Testis (tissue), 3 donors: Measurements from ENCODE around the gene CPNE1. TPM values are rescaled to one million over a fixed set of nuclear protein-coding genes. Genes with fewer than 3 reads are reported as not detected.

Experiments used
- DNase-seq: peaks from one replicate; pipeline ENCODE4 v3.0.0-alpha.2; 2019
- H3K27ac ChIP-seq, 2 donors: fragments of 200-600 bp; sonication (generic); one replicate each; pipeline ENCODE4 v1.5.1; 2019
- H3K27me3 ChIP-seq: fragments of 200-600 bp; sonication (generic); one replicate; pipeline ENCODE4 v1.5.1; 2019
- H3K36me3 ChIP-seq: fragments of 200-600 bp; sonication (generic); one replicate; pipeline ENCODE4 v1.5.1; 2017; ENCODE audit warnings: low read depth; ENCODE audit errors: missing control alignments
- H3K4me1 ChIP-seq: fragments of 200-600 bp; sonication (generic); one replicate; pipeline ENCODE4 v1.5.1; 2019
- H3K4me3 ChIP-seq, 2 donors: fragments of 200-600 bp; sonication (generic); one replicate each; pipeline ENCODE4 v1.5.1; 2017 to 2019
- H3K9me3 ChIP-seq: fragments of 200-600 bp; sonication (generic); one replicate; pipeline ENCODE4 v1.5.1; 2017
- POLR2A ChIP-seq: fragments of 450-650 bp; IDR thresholded peaks from one replicate; pipeline ENCODE4 v1.6.1; 2017; ENCODE audit warnings: antibody characterized with exemption, mild to moderate bottlenecking, moderate library complexity
- WGBS, 2 donors: methylation state at CpG; one replicate each; pipeline ENCODE4 v1.1.5; 2018; 5-methylcytosine and 5-hydroxymethylcytosine counted together
- intact Hi-C: fragments of 100-400 bp; cut with DNase I; formaldehyde crosslinking; loops from one replicate; pipeline ENCODE4 v1.15.1; 2023; ENCODE audit warnings: low total_unique reads
- polyA plus RNA-seq: library from polyadenylated mRNA; stranded (reverse); fragments of 350-450 nt; fragmentation: Illumina TruSeq; extraction: RNeasy Lipid Tissue Mini Kit (QIAGEN cat#74804); gene quantifications from one replicate; pipeline ENCODE4 v1.2.3, GENCODE V29; 2014; ENCODE audit warnings: low read depth, low replicate concordance; ENCODE audit not compliant: insufficient read depth
- total RNA-seq, 2 donors: library from RNA; depleted of rRNA; stranded (reverse); fragments of >200 nt; gene quantifications; one replicate each; pipeline ENCODE4 v1.2.3, GENCODE V29; 2016
- TF ChIP-seq, protein P1 (sequence below), 3 experiments: fragments of 450-650 bp in 2 of 3; fragments of 200-600 bp in 1 of 3; sonication (generic) in 1 of 3; IDR thresholded peaks; one replicate each; pipeline ENCODE4 v1.5.1; 2016 to 2019; ENCODE audit warnings: antibody characterized with exemption in 3 of 3, mild to moderate bottlenecking in 2 of 3, moderate library complexity in 1 of 3

The CPNE1 gene
- total and polyA plus RNA-seq, 3 donors from 2014 or later, result 60.6 to 105 (median 103) TPM

DNA sequence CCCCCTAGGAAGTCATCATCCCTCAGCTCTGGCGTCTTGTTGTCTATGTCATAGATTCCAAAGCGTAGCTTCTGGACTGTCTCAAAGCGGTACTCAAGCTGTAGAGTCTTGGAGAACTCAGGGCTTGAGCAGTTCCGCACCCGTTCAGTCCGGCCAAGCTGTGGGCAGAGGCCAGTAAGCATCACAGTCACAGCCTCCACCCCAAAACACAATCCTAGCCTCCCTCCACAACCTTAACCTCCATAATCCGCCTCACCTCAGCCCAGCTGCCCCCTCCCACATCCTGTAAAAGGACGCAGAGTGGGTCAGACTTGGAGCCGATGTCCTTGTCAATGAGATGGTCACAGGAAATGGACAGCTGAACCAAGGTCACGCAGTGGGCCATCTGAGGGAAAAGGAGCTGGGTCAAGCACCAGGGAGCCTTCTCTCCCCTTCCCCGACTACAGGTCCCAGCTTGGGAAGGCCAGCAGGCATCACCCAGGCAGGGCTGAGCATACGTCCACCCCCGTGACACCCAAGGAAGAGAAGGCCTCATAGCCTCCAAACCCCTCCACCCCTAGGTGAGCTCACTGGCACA, 32.1 kb downstream of the CPNE1 start:
- DNase-seq, result no peak
- Histone ChIP-seq H3K4me3 (no peak overlapping the region), H3K4me1 (peaks cover 11% of the 10 kb centered on the region), H3K27me3 (no peaks in the 10 kb centered on the region), H3K9me3 (no peaks in the 10 kb centered on the region), H3K27ac (no peak overlapping the region), H3K36me3 (no peaks in the 10 kb centered on the region)
- intact Hi-C loops, result no loop called here
- WGBS, 2 donors, result 98% methylated on average over 12 to 13 of the region's 13 CpGs
- TF ChIP-seq POLR2A, result no peak
- TF ChIP-seq, protein P1, sequence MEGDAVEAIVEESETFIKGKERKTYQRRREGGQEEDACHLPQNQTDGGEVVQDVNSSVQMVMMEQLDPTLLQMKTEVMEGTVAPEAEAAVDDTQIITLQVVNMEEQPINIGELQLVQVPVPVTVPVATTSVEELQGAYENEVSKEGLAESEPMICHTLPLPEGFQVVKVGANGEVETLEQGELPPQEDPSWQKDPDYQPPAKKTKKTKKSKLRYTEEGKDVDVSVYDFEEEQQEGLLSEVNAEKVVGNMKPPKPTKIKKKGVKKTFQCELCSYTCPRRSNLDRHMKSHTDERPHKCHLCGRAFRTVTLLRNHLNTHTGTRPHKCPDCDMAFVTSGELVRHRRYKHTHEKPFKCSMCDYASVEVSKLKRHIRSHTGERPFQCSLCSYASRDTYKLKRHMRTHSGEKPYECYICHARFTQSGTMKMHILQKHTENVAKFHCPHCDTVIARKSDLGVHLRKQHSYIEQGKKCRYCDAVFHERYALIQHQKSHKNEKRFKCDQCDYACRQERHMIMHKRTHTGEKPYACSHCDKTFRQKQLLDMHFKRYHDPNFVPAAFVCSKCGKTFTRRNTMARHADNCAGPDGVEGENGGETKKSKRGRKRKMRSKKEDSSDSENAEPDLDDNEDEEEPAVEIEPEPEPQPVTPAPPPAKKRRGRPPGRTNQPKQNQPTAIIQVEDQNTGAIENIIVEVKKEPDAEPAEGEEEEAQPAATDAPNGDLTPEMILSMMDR (IDR thresholded peaks at IDR 0.05), result no peak

DNA sequence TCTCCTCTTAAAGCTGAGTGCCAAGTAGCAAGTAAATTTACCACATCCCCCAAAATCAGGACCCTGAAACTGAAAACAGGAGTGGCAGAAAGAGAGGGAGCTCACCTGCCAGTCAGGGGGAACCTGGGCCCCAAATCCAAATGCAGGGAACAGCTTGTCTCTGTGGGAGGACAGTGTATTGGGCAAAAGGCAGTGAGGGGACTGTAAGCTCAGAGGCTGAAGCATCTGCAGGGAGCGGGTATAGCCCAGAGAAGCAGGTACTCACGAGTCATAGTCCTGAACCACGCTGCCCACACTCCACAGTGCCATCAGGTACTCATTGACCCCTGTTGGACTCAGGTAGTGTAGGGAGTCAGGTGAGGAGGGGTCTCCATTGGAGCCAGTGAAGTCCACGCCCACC, 34.1 kb downstream of the CPNE1 start:
- intact Hi-C loops, result no loop called here
- TF ChIP-seq POLR2A, result no peak
- TF ChIP-seq, protein P1 (IDR thresholded peaks at IDR 0.05), result no peak
- Histone ChIP-seq H3K4me1 (peaks cover 3% of the 10 kb centered on the region), H3K27me3 (no peaks in the 10 kb centered on the region), H3K27ac (no peak overlapping the region), H3K4me3 (no peak overlapping the region), H3K9me3 (no peaks in the 10 kb centered on the region), H3K36me3 (no peaks in the 10 kb centered on the region)
- no peak for DNase-seq
- 94 to 98% methylated on average over 4 of the region's 4 CpGs for WGBS, 2 donors

DNA sequence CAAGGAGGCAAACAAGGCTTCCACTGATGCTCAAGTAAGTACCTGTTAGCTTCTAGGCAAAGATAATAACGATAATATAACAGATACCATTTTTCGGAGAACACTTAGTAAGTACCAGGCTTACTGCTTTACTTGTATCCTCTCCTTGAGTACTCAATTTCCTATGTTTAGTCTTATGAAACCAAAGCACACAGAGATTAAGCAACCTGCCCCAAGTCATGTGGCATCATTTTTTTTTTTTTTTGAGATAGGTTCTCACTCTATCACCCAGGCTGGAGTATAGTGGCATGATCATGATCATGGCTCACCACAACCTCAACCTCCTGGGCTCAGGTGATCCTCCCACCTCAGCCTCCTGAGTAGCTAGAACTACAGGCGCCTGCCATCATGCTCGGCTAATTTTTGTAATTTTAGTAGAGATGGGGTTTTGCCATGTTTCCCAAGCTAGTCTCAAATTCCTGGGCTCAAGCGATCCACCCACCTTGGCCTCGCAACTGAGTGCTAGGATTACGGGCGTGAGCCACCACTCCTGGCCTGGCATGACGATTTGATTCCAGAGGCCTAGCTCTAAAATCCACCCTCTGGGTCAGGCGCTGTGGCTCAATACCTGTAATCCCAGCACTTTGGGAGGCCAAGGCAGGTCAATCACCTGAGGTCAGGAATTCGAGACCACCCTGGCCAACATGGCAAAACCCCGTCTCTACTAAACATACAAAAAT, 35.1 kb downstream of the CPNE1 start:
- no peaks in the 10 kb centered on the region for H3K9me3 ChIP-seq
- intact Hi-C loops, result no loop called here
- WGBS, 2 donors, result 84 to 94% methylated on average over 8 to 12 of the region's 12 CpGs
- TF ChIP-seq, protein P1 (IDR thresholded peaks at IDR 0.05), result no peak
- no peak for TF ChIP-seq POLR2A
- H3K27ac ChIP-seq, result no peak overlapping the region
- DNase-seq, result no peak
- H3K4me3 ChIP-seq, result no peak overlapping the region
- no peaks in the 10 kb centered on the region for H3K4me1 ChIP-seq
- no peaks in the 10 kb centered on the region for H3K36me3 ChIP-seq
- H3K27me3 ChIP-seq, result no peaks in the 10 kb centered on the region

DNA sequence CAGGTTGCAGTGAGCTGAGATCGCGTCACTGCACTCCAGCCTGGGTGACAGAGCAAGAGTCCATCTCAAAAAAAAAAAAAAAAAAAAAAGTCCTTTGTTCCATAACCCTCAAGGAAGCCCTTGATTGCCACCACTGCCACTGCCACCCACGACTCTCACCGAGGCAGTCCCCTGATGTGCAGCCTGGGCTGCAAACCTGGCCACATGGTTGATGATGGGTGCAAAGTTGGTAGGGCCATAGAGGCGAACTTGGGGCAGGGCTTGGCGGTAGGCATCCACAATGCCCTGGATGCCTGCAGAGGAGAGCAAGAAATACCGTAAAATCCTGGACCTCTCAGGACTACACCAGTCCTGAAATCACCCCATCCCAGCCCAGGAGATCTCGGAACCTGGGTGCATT, 37.6 kb downstream of the CPNE1 start:
- WGBS, 2 donors, result 91 to 95% methylated on average over 6 to 8 of the region's 8 CpGs
- Histone ChIP-seq H3K27me3 (no peaks in the 10 kb centered on the region), H3K4me3 (no peak overlapping the region), H3K36me3 (no peaks in the 10 kb centered on the region), H3K4me1 (no peaks in the 10 kb centered on the region), H3K27ac (no peak overlapping the region), H3K9me3 (no peaks in the 10 kb centered on the region)
- no peak for DNase-seq
- TF ChIP-seq, protein P1 (IDR thresholded peaks at IDR 0.05), result no peak
- no peak for TF ChIP-seq POLR2A
- intact Hi-C loops, result no loop called here
